Stimulated activated CD8-positive, alpha-beta memory T cell treated with anti-CD3 and anti-CD28 coated beads, Interleukin-15, amount 100 ng/mL, for 24 hours (primary cell): ENCODE results near the gene RARB.

ENCODE experiments used
- DNase-seq: peaks from one replicate; pipeline ENCODE4 v3.0.0-alpha.2; 2020; ENCODE audit warnings: low read depth

RARB gene

GRCh38 chr3:25580534-25580933 is 152.5 kb downstream of the RARB start:
- DNase-seq = no peak

DNA sequence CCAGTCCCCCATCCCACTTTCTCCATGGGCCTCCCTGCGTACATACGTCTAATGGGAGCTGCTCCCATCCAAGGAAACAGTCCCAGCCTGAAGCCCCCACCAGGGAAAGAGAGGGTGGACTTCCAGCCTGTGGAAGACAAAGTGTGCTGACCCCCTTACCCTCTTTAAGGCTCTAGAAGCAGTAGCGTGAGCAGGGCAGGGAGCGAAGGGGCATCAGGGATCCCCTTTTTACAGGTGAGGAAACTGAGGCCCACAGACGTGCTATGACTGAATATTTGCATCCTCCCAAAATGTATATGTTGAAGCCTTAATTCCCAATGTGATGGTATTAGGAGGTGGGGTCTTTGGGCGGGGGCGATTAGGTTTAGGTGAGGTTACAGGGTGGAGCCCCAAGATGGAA is 153.3 kb downstream of the RARB start:
- no peak for DNase-seq

DNA sequence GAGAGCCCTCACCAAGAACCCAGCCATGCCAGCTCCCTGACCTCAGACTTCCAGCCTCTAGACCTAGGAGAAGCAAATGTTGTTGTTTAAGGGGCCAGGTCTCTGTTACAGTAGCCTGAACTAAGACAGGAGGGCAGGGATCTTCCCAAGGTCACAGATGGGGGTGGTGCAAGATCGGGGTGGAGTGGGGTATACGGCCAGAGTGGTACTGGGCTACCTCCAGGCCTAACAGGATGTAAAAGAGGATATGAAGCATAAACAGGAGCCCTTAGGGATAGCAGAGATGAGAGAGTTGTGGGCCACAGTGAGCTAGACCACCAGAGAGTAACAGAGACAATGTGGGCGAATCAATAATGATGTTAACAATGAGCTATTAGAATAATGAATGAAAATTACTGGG is 153.8 kb downstream of the RARB start:
- DNase-seq = no peak

DNA sequence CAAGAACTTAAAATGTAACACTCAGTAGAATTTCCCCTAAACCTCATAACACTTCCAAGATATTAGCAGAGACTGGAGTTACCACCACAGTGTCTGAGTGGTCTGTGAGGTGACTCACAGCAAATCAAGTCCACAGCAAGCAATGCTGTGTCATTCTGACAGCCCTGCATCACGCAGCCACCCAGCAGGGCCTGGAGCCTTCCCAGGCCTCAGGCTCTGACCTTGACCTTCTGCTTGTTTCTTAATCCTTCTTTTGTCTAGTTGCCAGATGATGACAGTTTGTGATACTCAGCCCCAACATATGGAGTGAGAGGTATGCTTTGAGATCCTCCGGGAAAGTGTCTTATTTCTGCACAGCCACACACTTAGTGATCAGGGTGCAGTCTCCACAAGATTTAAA is 154.2 kb downstream of the RARB start:
- DNase-seq = no peak

GRCh38 chr3:25583343-25583742 is 155.3 kb downstream of the RARB start:
- DNase-seq = no peak

GRCh38 chr3:25584011-25584789 is 156.1 kb downstream of the RARB start:
- no peak for DNase-seq

DNA sequence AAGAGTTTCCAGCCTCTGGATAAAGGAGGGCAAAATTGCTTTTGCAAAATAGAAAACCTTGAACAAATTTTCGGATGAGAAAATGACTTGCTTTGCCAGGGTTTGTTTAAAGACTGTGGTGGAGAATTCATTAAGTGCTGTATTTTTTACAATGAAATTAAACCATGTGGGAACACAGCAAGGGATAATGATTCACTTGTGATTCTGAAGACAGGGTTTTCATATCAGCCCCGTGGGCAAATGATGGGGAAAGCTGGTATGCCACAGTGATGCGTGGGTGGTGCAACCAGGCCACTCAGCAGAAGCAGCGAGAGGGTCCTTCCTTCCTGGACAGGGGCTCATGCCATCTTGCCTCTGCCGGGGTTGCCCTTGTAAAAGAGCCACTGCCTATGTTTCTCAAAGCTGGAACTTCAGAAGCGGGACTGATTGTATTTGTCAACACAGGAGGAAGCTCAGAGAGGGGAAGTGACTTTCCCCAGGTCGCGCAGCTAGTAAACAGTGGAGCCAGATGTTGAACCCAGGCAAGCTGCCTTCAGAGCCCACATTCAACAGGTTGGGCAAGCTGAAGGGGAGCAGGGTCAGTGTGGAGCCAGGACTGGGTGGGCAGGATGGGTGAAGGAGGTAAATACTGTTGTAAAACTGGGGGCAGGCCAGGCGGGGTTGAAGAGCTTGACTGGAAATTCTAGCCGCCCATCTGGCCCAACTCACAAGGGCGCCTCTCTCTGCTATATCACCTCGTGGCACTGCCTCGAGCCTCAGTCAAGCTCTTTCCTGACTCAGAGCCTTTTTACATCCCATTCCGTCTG is 157.5 kb downstream of the RARB start:
- DNase-seq = no peak

DNA sequence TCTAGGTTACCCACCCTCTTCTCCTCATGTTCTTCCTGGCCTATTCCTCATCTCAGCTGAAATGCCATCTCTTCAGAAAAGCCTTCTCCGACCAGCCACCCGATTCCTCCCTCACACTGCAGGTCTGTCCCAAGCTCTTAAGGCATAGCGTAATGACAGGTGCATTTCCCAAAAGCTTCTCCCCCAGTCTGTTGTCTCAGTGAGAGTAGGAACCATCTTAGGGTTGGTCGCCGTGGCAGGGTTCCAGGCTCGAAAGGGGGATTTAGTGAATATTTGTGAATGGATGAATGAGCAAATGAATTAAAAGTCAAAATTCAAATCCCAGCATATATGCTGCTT is 158.1 kb downstream of the RARB start:
- DNase-seq = no peak

DNA sequence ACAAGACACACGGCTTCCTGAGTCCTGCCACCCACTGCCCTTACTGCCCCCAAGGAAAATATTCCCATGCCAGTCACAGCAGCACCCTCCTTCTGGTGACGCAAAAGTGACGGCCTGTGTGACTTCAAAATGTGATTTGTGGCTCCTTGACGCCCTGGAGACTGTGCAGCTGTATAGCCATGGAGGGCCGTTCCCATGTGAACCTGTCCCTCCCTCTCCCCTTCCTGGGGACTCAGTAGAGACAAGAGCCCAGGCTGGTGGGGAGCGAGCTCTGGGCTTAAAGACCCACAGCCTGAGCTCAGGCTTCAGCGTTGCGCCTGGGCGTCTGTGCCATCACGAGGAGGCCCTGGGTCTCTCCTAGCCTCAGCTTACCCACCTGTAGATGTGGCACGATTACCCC is 158.5 kb downstream of the RARB start:
- no peak for DNase-seq

DNA sequence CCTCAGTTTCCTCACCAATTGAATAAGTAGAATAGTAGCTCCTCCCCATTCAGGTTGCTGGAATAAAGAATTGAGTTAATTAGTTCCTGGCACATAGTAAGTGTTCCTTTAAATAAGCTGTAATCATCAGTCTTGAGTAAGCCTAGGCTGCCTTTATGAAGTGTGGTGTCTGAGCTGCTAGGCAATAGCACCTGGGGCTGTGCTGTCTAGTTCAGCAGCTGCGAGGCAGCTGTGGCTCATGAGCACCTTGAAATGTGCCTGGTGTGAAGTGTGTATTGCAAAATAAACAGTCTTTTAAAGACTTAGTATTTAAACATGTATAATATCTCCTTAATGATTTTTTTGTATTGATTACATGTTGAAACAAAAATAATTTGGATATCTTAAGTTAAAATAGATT is 159.0 kb downstream of the RARB start:
- no peak for DNase-seq

DNA sequence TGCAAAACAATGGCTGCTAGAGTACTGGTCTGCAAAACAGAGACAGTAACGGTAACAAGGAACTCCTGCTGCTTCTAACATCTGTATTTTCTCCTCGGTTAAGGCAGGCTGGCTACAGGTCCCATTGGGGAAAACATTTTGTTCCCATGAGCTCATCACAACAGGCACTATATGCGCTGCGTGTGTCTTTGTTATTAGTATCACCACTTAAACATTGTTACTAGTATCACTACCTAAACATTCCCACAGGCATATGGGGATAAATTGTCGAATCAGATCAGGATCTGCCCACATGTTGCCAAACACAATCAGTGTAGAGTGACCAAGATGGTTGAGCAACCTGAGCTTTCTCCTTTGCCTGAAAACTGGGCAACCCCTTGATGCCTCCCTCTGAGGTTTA is 159.5 kb downstream of the RARB start:
- no peak for DNase-seq

DNA sequence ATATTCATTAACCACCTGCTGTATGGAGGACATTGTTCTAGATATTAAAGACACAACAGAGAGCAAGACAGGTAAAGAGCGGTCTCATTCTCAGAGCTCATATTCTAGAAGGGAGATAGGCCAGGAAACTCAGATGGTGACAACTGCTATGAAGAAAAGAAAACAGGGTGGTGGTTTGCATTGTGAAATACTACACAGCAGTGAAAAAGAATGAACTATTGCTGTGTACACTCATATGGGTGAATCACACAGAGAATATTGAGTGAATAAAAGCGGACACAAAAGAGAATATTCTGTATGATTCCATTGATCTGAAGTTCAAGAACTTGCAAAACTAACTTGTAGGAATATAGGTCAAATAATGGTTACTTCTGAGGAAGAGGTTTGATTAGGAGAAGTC is 159.9 kb downstream of the RARB start:
- DNase-seq = no peak

DNA sequence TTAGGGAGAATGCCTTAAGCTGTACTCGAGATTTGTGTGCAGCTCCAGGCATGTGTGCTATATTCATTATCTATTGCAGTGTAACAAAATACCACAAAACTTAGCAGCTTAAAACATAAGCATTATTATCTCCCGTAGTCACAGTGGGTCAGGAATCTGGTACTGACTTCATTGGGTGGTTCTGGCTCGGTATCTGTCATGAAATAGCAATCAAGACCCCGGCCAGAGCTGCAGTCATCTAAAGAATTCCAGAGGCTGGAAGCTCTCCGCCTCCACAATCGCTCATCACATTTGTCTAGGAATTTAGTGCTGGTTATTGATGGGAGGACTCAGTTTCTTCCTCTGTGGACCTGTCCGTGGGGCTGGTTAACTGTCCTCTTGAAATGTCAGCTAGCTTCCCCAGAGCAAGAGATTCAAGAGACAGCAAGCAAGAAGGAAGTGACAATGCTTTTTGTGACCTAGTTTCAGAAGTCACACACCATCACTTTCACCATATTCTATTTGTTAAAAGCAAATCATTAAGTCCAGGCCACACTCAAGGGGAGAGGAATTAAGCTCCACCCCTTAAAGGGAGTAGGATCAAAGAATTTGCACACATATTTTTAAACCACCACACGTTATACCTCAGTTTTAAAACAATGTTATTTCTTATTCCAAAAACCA is 160.5 kb downstream of the RARB start:
- no peak for DNase-seq

GRCh38 chr3:25589104-25589782 is 161.2 kb downstream of the RARB start:
- no peak for DNase-seq

DNA sequence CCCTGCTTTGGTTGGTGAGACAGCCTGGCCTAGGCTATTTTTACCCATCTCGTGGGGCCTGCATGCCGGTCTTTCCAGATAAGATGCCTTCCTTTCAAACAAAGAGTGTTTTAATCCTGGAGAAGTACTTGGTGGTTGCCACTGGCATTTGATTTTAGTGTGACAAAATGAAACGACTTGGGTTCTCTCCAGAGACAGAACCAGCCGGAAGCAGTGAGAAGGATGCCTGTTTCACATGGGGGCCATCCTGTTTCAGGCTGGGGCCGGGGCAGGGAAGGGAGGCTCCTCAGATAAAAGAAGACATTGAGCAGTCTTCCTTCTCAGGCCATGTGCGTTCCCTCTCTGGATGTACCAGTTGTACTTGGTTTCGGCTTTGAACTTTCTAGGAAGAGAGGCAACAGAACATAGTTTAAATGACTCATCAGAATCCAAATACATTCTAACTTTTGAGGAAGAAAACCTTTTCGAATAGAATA is 161.8 kb downstream of the RARB start:
- no peak for DNase-seq

DNA sequence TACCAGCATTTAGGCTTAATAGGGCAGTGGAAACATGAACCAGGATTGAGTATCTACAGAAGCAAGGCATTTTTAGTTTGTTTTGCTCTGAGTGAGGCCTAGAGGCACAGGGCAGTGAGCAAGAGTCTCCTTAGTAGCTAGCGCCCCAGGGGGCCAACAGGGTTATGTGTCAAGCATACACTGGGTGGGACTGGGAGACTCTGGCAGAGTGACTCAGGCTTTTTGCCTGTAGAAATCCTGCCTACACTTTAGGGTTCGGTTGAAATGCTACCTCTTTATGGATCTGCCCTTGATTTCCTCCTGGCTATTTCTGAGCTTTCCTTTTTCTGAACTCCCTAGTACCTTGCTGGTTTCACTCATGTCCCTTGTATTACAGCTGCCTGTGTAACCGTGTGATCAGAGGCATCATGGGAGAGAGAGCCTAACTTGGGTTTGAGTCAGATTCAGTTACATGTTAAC is 164.5 kb downstream of the RARB start:
- DNase-seq = no peak

- no peak for DNase-seq
Measured at GRCh38 chr3:25593001-25593400, 164.9 kb downstream of the RARB start.

DNA sequence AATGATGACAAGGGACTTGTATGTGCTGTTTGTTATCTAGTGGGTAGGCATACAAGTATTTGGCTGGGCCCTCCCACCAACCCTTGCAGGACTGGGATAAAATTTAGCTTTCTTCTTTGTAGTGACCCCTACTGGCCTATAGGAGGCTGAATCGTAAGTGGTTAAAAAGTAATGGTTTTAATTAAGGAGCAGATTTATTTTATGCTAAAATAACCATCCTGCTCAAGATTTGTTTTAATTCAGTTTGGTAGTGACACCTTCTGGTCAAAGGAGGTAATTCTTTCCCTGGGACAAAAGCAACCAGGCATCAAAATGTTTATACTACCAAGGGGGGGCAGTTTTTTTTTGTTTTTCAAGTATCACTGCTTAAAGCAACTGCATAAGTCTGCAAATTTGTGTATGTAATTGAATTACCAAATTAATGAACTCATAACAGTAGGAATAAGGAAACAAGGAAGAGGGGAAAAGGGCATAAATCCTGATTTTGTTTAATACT is 166.0 kb downstream of the RARB start:
- no peak for DNase-seq

DNA sequence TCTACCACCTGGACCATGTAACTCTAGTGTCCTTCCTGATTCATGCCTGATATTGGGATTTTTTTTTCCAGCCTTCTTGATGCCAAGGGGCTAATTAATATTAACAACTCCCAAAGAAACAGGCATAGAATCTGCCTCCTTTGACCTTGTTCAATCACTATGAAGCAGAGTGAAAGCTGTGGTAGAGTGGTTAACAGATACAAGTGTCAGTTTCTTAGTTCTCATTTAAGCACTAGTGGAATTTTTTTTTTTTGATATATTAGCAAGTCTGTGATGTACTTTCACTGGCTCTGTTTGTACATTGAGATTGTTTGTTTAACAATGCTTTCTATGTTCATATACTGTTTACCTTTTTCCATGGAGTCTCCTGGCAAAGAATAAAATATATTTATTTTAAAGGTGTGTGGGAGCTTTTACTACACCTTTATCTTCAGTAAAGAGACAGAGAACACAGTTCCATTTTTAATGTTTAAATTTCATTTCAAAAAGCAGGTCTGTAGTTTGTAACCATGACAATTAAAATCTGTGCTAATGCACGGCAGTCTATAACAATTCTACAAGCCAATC is 169.6 kb downstream of the RARB start:
- no peak for DNase-seq

GRCh38 chr3:25603703-25604102 is 175.6 kb downstream of the RARB start:
- DNase-seq = no peak

GRCh38 chr3:25604107-25604805 is 176.2 kb downstream of the RARB start:
- no peak for DNase-seq
